Measurements from ENCODE around the gene NCAM1.
"Not testable (repeated sequence)": the region's sequence is repeated elsewhere in the genome, so short reads cannot be mapped to it uniquely, and the experiment has no call there.

The NCAM1 gene

GRCh38 chr11:113023986-113024385 is 62.8 kb downstream of the NCAM1 start:
- no peak for DNase-seq

DNA sequence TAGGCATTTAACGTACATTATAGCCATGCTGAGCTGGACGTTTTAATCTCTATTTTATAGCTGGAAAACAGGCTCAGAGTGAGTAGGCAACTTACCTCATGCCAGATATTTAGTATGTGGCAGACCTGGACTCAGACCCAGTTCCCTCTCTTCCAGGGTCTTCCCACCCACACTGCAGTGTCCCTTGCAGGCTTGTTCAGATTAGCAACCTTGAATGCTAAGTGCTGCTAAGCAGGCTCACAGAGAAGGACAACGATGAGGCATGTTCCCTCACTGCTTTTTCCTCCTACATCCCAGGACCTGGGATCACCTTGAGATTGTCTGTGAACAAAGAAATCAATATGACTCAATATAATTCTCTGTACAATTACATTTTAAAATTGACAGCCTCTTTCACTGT is 65.6 kb downstream of the NCAM1 start:
- no peak for DNase-seq

DNA sequence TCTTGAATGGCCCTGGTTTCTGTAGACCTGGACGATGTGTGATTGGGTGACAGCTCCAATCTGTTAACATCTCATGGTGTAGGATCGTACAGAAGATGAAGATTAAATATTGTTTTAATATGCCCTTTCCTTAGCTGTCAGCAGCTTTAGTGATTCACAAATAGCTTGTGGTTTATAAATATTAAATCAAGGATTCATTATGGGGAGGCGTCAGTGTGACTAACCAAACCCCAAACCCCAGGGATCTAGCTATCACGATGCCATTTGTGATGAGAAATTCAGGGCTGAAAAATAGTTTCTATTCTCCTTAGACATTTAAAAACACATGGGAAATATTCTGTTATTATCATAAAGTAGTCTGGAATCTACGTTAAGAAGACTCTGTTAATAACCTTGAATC is 73.4 kb downstream of the NCAM1 start:
- DNase-seq = no peak

- DNase-seq = no peak
These were observed 74.5 kb downstream of the NCAM1 start for GRCh38 chr11:113035708-113036107.

- DNase-seq = no peak
These were observed 82.5 kb downstream of the NCAM1 start for GRCh38 chr11:113043698-113044097.

GRCh38 chr11:113045146-113045545 is 83.9 kb downstream of the NCAM1 start:
- no peak for DNase-seq

DNA sequence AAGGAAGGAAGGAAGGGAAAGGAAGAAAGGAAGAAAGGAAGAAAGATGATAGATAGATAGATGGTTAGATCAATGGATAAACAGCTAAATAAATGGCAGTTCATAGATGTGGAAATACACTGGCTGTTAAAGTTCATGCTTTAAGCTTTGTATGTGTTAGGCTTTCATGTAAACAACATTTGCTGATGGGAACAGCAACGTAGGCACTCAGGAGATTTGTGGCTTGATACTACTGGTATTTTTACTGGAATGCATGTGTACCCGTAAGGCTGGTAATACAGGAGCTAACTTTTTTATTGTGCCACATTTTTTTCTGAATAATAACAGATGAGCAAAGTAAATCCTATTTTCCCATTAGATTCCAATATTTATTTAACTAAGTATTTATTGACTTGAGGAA is 85.6 kb downstream of the NCAM1 start:
- no peak for DNase-seq

- no peak for DNase-seq
These were observed 87.9 kb downstream of the NCAM1 start for GRCh38 chr11:113048820-113049768.

DNA sequence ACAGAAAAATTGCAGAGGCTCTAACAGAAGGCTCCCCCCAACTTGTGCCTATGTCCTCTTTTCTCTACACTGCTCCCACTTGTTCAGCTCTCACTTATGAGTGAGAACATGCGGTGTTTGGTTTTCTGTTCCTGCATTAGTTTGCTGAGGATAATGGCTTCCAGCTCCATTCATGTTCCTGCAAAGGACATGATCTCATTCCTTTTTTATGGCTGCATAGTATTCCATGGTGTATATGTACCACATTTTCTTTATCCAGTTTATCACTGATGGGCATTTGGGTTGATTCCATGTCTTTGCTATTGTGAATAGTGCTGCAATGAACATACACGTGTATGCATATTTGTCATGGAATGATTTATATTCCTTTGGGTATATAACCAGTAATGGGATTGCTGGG is 91.8 kb downstream of the NCAM1 start:
- not testable (repeated sequence) for DNase-seq

DNA sequence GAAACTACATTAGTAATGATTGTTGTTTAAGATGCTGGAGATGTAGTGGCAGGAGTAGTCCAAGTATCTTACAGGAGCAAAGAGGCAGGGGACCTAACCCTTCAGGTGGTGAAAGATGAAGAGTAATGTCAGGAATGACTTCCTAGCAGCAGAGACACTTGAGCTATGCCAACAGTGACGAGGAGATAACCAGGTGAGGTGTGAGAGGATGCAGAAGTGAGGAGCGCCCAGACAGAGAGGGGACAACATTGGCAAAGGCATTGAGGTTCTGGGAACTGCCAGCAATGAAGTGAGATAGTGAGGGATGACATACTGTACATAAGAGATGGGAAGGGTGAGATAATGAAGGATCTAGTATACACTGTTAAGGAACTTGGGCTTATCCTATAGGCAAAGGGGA is 95.8 kb downstream of the NCAM1 start:
- no peak for DNase-seq

GRCh38 chr11:113059548-113059947 is 98.3 kb downstream of the NCAM1 start:
- DNase-seq = no peak

- DNase-seq = no peak
These were observed 104.1 kb downstream of the NCAM1 start for GRCh38 chr11:113065330-113065729.

- no peak for DNase-seq
These were observed 111.1 kb downstream of the NCAM1 start for GRCh38 chr11:113072237-113072858.

- DNase-seq = no peak
These were observed 112.2 kb downstream of the NCAM1 start for GRCh38 chr11:113073290-113073953.

DNA sequence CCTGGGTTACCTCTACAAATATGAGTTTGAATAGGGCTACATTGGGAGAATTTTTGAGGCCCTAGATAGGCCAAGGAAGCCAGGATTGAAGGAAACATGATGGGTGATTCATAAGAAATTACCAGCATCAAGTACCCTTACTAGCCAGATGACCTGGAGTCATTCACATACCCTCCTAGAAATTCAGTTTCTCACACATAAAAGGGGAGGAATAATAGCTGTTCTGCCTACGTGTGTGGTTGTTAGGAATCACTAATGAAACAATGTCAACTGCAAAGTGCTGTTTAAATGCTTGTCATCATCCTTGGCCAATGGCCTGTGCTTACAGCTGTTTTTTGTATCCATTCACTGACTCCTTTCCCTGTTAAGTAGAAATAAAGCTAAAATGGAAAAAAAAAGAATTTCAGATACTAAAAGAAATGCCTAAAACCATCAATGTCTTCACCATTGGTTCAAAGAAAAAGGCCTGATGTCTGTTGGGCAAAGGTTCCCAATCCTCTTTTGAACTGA is 114.4 kb downstream of the NCAM1 start:
- no peak for DNase-seq

DNA sequence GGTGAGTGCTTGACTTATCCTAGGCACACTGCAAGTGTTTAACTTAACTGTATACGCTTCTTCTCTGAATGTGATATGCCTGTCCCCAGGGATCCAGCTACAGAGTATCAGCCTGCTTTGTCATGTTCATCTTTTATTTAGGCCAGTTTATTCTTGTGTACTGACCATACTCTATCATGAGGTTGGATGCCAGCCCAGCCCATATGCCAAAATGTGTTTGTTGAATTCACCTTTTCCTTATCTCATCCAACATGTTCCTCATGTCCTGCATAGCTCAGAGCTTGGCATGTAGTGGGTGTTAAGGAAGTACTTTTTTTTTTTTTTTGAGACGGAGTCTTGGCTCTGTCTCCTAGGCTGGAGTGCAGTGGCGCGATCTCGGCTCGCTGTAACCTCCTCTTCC is 116.2 kb downstream of the NCAM1 start:
- DNase-seq = no peak

GRCh38 chr11:113082341-113082955 is 121.2 kb downstream of the NCAM1 start:
- DNase-seq = no peak

DNA sequence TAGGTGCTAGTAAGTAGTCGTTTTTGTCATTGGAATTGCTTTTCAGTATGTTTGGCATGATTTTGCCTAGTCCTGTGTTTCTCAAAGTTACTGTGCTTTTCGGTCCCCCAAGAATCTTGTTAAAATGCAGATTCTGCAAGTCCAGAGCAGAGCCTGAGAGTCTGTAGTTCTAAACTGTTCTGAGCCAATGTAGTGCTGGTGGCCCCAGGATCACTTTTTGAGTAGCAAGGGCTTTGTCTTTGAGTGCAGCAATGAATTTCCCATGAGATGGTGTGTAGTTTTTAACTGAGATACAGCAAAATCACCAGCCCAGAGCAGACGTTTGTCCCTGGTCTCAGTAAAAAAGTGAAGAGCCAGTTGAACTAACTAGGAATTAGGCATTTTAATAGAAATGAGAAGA is 122.4 kb downstream of the NCAM1 start:
- no peak for DNase-seq

DNA sequence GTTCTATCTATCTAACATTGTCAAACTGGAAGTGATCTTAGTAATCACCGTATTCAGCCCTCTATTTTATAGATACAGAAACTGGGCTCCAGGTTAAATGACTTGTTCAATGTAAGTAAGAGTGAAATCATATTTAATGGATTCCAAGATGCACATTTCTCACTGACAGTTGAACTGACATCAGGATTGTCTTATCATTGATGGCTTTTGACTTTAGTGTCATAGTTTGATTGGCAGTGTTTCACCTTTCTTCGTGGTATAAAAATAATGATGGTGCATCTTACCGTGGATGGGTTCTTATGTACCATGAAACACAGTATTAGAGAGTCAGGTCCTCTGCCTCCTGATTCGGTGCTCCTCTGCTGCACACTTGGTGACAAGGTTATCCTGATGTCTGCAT is 123.1 kb downstream of the NCAM1 start:
- no peak for DNase-seq

- DNase-seq = no peak
These were observed 124.2 kb downstream of the NCAM1 start for GRCh38 chr11:113085446-113085845.

DNA sequence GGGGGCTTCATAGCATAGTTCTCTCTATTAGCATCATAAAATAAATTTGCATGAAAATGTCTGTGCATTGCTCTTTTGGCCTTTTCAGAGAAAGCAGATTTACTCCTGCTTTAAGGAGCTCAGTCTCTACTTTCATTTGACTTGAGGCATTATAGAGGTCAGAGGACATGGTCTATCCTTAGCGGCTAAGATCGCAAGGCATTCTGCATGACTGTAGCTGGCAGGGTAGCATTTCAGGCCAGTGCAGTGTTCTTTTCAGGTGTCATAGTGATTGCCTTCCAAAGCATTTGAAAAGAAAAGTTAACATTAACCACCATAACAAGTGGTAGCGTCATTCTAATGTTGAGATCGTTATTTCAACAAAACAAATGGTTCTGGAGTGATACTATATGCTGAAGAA is 126.5 kb downstream of the NCAM1 start:
- DNase-seq = no peak

DNA sequence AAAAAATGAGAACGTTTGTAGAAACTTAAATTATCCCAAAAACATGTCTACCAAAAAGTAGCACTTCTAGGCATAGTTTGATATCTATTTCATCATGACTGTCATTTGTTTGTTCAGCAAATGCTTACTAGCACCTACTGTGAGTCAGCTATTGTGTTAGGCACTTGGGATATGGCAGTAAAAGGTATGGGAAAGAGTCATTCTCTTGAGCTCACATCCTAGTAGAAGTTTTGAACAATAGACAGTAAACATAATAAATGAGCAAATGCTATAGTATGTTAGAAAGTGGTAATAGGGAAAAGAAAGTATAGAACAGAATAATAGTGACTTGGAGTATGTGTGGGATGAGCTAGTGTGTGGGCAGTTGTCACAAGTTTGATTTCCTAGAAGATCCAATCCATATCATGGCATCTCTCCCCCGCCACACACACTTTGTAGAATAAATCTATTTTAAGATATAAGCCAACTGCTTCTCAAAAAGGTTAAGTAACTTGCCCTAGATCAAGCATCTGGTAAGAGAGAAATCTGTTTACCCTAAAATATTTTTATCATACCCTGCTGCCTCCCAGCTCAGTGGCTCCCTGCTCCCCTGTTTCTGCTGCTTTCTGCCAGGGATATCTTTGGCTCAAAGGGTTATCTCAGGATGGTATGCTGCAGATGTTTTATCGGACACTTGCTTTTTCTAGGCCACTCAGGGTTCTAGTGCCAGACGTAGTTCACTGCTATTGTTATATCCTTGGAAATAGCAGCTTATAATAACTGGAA is 129.7 kb downstream of the NCAM1 start:
- DNase-seq = no peak

- DNase-seq = no peak
These were observed 130.2 kb downstream of the NCAM1 start for GRCh38 chr11:113091481-113091780.

All from activated T-cell treated with anti-CD3 and anti-CD28 coated beads, Interleukin-2, amount 50 U/mL, for 48 hours (primary cell).